ENCODE measurements around the gene ZNF829.

The ZNF829 gene

DNA sequence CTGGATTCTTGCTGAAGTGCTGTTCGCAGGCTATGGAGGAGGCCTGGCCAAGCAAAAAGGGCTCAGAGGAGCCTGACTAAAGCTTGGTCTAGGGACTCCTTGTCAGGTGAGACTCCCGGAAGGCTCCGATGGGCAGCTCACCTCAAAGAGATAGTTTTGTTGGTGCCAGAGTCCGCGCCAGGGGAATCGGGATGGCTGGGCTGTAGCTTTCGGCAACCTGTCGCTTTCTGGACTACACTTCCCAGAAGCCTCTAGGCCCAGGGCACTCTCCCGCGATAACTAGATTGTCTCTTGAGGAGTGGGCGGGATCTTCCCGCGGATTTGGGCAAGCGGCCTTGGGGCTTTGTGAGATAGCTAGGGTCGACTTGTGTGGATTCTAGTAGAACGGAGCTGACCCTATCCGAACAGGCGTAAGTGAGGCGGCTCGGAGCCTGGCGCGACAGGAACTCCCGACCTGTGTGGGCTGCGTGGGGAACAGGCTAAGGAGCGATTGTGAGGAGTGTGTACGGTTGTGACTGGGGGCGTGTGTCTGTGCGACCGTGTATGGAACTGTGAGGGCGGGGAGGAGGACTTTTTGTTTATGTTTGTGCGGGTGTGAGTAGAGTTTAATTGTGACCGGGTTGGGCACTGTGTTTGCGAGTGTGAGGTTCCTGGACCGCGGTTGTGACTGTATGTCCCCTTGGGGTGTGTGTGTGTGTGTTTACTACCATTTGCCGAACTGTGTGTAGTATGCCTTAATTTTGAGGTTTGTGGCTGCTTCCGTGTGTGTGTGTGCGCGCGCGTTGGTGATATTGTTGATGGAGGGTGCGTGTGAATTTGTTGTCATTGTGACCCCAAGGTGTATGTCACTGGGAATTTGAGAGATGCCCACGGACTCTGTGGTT lies 65.3 kb downstream of the ZNF829 start, which contains the start of gene ZNF345:
Gene ZNF345, plus strand, starts transcription at position 318 of the 884 bp plus-strand sequence. CDS start 25,955 bp downstream, outside the sequence.
- TF ChIP-seq, protein P1, sequence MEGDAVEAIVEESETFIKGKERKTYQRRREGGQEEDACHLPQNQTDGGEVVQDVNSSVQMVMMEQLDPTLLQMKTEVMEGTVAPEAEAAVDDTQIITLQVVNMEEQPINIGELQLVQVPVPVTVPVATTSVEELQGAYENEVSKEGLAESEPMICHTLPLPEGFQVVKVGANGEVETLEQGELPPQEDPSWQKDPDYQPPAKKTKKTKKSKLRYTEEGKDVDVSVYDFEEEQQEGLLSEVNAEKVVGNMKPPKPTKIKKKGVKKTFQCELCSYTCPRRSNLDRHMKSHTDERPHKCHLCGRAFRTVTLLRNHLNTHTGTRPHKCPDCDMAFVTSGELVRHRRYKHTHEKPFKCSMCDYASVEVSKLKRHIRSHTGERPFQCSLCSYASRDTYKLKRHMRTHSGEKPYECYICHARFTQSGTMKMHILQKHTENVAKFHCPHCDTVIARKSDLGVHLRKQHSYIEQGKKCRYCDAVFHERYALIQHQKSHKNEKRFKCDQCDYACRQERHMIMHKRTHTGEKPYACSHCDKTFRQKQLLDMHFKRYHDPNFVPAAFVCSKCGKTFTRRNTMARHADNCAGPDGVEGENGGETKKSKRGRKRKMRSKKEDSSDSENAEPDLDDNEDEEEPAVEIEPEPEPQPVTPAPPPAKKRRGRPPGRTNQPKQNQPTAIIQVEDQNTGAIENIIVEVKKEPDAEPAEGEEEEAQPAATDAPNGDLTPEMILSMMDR (IDR thresholded peaks at IDR 0.05; ENCODE audit: poor library complexity, severe bottlenecking): no peak
- ATAC-seq (ENCODE audit: low read depth) (peak; percentile 90), DNase-seq (ENCODE audit: low spot score) (peak; percentile 90)
- peaks cover 31% of the 10 kb centered on the region for H3K36me3 ChIP-seq (ENCODE audit: low read depth)
- H3K4me3 ChIP-seq (ENCODE audit: severe bottlenecking): peak within 1 kb of the TSS; percentile 73
- no peaks in the 10 kb centered on the region for H3K27me3 ChIP-seq (ENCODE audit: insufficient read depth, poor library complexity, severe bottlenecking)
- H3K9me3 ChIP-seq (ENCODE audit: severe bottlenecking): peaks cover 6% of the 10 kb centered on the region
- H3K27ac ChIP-seq (ENCODE audit: poor library complexity, severe bottlenecking): peak within 1 kb of the TSS; percentile 71
- peaks cover 7% of the 10 kb centered on the region for H3K4me1 ChIP-seq (ENCODE audit: insufficient read depth, poor library complexity, severe bottlenecking)

DNA sequence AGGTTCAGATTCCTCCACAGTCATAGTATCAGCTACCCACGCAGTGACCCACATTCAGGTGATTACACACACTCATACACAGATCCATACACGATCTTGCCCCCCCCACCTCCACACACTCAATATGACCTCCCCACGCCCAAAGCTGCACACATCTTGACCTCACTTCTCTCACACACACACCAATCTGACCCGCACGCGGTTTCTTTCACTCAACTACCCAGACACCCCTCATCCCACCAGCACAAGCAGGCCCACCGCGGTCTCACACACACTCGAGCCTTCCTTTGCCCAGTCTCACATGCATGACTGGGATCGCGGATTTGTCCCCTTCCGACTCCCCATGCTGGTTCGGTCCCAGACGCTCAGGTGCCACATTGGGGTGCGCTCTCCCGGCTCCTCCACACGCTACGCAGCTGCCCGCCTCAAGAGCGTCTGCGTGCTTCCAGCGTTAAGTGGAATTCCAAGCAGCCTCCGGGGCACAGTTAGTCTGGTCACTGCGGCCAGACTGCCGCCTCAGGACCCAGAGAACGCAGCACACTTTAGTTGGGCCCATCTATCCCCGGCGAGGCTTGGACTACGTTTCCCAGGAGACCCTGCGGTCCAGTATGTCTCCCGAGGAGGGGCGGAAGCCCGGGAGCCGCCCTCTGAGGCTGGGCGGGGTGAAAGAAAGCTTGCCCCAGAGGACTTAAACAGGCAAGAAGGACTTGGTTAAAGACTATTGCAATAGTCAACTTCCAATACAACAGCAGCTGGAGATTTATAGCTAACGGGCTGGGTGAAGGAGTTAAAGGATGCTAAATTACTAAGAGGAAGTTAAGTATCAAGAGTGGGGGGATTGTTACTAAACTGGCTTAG lies 66.2 kb downstream of the ZNF829 start:
- TF ChIP-seq, protein P1 (IDR thresholded peaks at IDR 0.05; ENCODE audit: poor library complexity, severe bottlenecking): no peak
- H3K36me3 ChIP-seq (ENCODE audit: low read depth): peaks cover 36% of the 10 kb centered on the region
- peak; percentile 91 for ATAC-seq (ENCODE audit: low read depth)
- H3K27ac ChIP-seq (ENCODE audit: poor library complexity, severe bottlenecking): peak overlapping the region; percentile 71
- peaks cover 7% of the 10 kb centered on the region for H3K4me1 ChIP-seq (ENCODE audit: insufficient read depth, poor library complexity, severe bottlenecking)
- peak; percentile 87 for DNase-seq (ENCODE audit: low spot score)
- peaks cover 6% of the 10 kb centered on the region for H3K9me3 ChIP-seq (ENCODE audit: severe bottlenecking)
- no peaks in the 10 kb centered on the region for H3K27me3 ChIP-seq (ENCODE audit: insufficient read depth, poor library complexity, severe bottlenecking)
- peak overlapping the region; percentile 73 for H3K4me3 ChIP-seq (ENCODE audit: severe bottlenecking)

DNA sequence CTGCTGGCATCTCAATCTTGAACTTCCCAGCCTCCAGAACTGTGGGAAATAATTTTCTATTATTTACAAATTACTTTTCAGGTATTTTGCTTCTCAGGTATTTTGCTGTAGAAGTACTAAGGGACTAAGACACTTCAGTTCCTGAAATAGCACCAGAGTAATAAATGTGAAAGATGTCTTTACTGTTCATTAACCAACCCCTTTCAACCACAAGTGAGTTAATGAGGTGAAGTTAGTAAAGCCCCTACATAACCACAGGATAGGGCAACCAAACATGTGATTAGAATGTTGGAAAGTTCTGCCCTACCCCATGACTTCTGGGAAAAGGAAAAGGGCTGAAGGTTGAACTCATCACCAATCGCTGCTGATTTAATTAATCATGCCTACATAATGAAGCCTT lies 68.1 kb downstream of the ZNF829 start:
- no peak for DNase-seq (ENCODE audit: low spot score)
- no peak for ATAC-seq (ENCODE audit: low read depth)
- Histone ChIP-seq H3K36me3 (ENCODE audit: low read depth) (peaks cover 41% of the 10 kb centered on the region), H3K27me3 (ENCODE audit: insufficient read depth, poor library complexity, severe bottlenecking) (no peaks in the 10 kb centered on the region), H3K27ac (ENCODE audit: poor library complexity, severe bottlenecking) (no peak overlapping the region), H3K4me1 (ENCODE audit: insufficient read depth, poor library complexity, severe bottlenecking) (peaks cover 7% of the 10 kb centered on the region), H3K4me3 (ENCODE audit: severe bottlenecking) (no peak overlapping the region), H3K9me3 (ENCODE audit: severe bottlenecking) (peaks cover 6% of the 10 kb centered on the region)
- TF ChIP-seq, protein P1 (IDR thresholded peaks at IDR 0.05; ENCODE audit: poor library complexity, severe bottlenecking): no peak

DNA sequence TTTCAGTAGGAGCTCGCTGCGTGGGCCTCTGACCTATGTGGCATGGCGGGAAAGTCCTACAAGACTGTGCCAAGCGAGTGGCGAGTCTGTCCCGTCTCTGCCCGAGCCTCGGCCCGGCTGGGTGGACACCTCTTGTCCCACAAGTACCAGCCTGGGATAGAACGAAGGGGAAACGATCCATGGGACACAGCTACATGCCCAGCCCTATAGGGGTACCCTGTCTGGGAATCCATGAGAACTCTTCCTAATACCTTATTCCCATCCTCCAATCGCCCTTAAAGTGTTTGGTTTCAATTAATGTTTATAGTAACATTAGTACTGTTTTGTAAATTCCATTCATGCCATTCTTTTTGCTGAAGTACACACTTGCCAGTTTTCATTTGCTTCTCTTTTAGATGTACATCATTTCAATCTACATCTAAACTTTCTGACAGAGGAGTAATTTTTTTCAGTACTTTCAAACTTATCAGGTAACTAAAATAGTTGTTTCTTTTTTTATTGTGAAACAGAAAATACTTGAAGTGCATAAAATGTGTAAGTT lies 77.2 kb downstream of the ZNF829 start:
- H3K4me1 ChIP-seq (ENCODE audit: insufficient read depth, poor library complexity, severe bottlenecking): peaks cover 4% of the 10 kb centered on the region
- DNase-seq (ENCODE audit: low spot score): peak; percentile 72
- peak overlapping the region; percentile 51 for H3K27ac ChIP-seq (ENCODE audit: poor library complexity, severe bottlenecking)
- ATAC-seq (ENCODE audit: low read depth): no peak
- peaks cover 34% of the 10 kb centered on the region for H3K36me3 ChIP-seq (ENCODE audit: low read depth)
- H3K9me3 ChIP-seq (ENCODE audit: severe bottlenecking): peaks cover 4% of the 10 kb centered on the region
- TF ChIP-seq, protein P1 (IDR thresholded peaks at IDR 0.05; ENCODE audit: poor library complexity, severe bottlenecking): no peak
- peak overlapping the region; percentile 53 for H3K4me3 ChIP-seq (ENCODE audit: severe bottlenecking)
- H3K27me3 ChIP-seq (ENCODE audit: insufficient read depth, poor library complexity, severe bottlenecking): no peaks in the 10 kb centered on the region
